HEK293T (cell line): ENCODE measurements around the gene TRIOBP.

Source experiments
- BHLHE40 ChIP-seq: fragments of 450-650 bp; IDR thresholded peaks from 2 replicates; pipeline ENCODE4 v1.6.1; 2016; ENCODE audit warnings: mild to moderate bottlenecking, moderate library complexity, borderline replicate concordance
- CTBP1 ChIP-seq: fragments of 450-650 bp; IDR thresholded peaks from 2 replicates; pipeline ENCODE4 v1.6.1; 2016; ENCODE audit warnings: borderline replicate concordance
- ELF4 ChIP-seq: fragments of 450-650 bp; IDR thresholded peaks from 2 replicates; pipeline ENCODE4 v1.6.1; 2017; ENCODE audit warnings: antibody characterized with exemption
- FOXK2 ChIP-seq: fragments of 450-650 bp; IDR thresholded peaks from 2 replicates; pipeline ENCODE4 v1.6.1; 2016; ENCODE audit warnings: mild to moderate bottlenecking
- HDGF ChIP-seq: fragments of 450-650 bp; IDR thresholded peaks from 2 replicates; pipeline ENCODE4 v1.6.1; 2017; ENCODE audit warnings: antibody characterized with exemption, borderline replicate concordance
- L3MBTL2 ChIP-seq: fragments of 450-650 bp; conservative IDR thresholded peaks from 2 replicates; pipeline ENCODE4 v1.6.1; 2016; ENCODE audit warnings: mild to moderate bottlenecking
- SP1 ChIP-seq: fragments of 450-650 bp; IDR thresholded peaks from 2 replicates; pipeline ENCODE4 v1.6.1; 2017
- SUZ12 ChIP-seq: fragments of 450-650 bp; IDR thresholded peaks from 2 replicates; pipeline ENCODE4 v1.6.1; 2016; ENCODE audit warnings: mild to moderate bottlenecking
- ZNF384 ChIP-seq: fragments of 450-650 bp; IDR thresholded peaks from 2 replicates; pipeline ENCODE4 v1.6.1; 2016

GRCh38 chr22:37805810-37806277 is 109.0 kb downstream of the TRIOBP start:
- no peak for TF ChIP-seq SP1
- no peak for TF ChIP-seq ELF4
- no peak for TF ChIP-seq ZNF384
- no peak for TF ChIP-seq BHLHE40
- no peak for TF ChIP-seq SUZ12
- no peak for TF ChIP-seq CTBP1
- no peak for TF ChIP-seq FOXK2
- no peak for TF ChIP-seq HDGF
- no peak for TF ChIP-seq L3MBTL2
